Tibial nerve (tissue), 4 donors: Measurements from ENCODE around the gene CAPN8. TPM values are rescaled to one million over a fixed set of nuclear protein-coding genes. Genes with fewer than 3 reads are reported as not detected.

Experiments
- DNase-seq, 2 donors: peaks; one replicate each; pipeline ENCODE4 v3.0.0-alpha.2; 2019; ENCODE audit warnings: low spot score in 2 of 2
- H3K27ac ChIP-seq, 4 donors: fragments of 200-600 bp; sonication (generic) in 3 of 4; one replicate each; pipeline ENCODE4 v1.5.1; 2017 to 2019; ENCODE audit warnings: mild to moderate bottlenecking in 1 of 4
- H3K27me3 ChIP-seq, 2 donors: fragments of 200-600 bp; sonication (generic) in 1 of 2; one replicate each; pipeline versions ENCODE4 v1.5.1 to v1.6.0; 2017 to 2019
- H3K36me3 ChIP-seq, 3 donors: fragments of 200-600 bp; sonication (generic); one replicate each; pipeline ENCODE4 v1.5.1; 2018 to 2019
- H3K4me1 ChIP-seq, 4 donors: fragments of 200-600 bp; sonication (generic) in 3 of 4; one replicate each; pipeline ENCODE4 v1.5.1; 2017 to 2019
- H3K4me3 ChIP-seq, 4 donors: fragments of 200-600 bp; sonication (generic) in 3 of 4; one replicate each; pipeline ENCODE4 v1.5.1; 2017 to 2019; ENCODE audit warnings: mild to moderate bottlenecking in 1 of 4, moderate library complexity in 1 of 4
- H3K9me3 ChIP-seq, 4 donors: fragments of 200-600 bp; sonication (generic) in 3 of 4; one replicate each; pipeline ENCODE4 v1.5.1; 2017 to 2019
- EP300 ChIP-seq, 2 donors: sonication (generic); formaldehyde crosslinking; IDR thresholded peaks; one replicate each; pipeline ENCODE4 v1.6.1; 2017; ENCODE audit warnings: antibody characterized with exemption in 2 of 2, mild to moderate bottlenecking in 1 of 2
- POLR2A ChIP-seq, 2 donors: fragments of 450-650 bp; IDR thresholded peaks; one replicate each; pipeline ENCODE4 v1.6.1; 2017; ENCODE audit warnings: antibody characterized with exemption in 2 of 2, mild to moderate bottlenecking in 2 of 2, moderate library complexity in 2 of 2
- WGBS, 2 donors: methylation state at CpG; one replicate each; pipeline ENCODE4 v1.1.5; 2018; 5-methylcytosine and 5-hydroxymethylcytosine counted together
- total RNA-seq, 4 donors: library from RNA; depleted of rRNA; stranded (reverse); fragments of >200 nt; gene quantifications; one replicate each; pipeline ENCODE4 v1.1.0, GENCODE V29; 2016
- TF ChIP-seq, protein P1 (sequence below), 5 experiments: fragments of 200-600 bp in 3 of 5; fragments of 450-650 bp in 2 of 5; sonication (generic) in 3 of 5; IDR thresholded peaks; one replicate each; pipeline ENCODE4 v1.5.1; 2016 to 2019; ENCODE audit warnings: antibody characterized with exemption in 5 of 5, mild to moderate bottlenecking in 3 of 5, moderate library complexity in 2 of 5

CAPN8 gene
- total RNA-seq, 4 donors from 2014 or later: not detected

DNA sequence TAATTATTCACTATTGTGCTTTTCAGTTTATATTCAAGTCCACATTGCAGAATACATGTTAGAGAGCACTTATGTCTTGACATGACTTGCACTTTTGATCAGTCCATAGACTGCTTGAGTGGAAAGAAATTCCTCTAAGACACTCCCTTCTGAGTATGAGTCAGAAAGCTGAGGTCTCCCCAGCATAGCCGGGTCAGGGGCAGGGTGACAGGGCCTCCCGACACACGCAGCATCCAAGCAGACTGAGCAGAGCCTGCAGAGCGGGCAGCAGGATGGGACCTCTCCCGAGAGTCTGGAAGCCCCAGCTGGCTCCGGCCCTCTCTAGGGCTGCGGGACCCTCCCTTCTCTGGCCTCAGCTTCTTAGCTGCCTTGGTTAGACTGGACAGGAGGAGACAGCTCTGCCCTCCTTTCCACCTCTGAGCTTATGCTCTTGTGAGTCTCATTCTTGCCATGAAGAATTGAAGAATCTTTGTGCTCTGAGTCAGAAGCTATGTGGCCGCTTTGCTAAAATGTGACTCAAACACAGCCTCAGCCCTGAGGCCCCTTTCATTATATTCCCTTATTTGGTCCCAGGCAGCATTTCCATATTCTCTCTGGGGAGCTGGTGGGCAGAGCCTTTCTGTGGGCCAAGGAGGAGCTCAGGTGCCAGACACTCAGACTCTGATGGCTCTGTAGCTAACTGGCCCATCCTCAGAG is 35.6 kb upstream of the CAPN8 start:
- peak in 1 of 2 donors; percentile 36 for TF ChIP-seq EP300 (IDR thresholded peaks at IDR 0.05)
- no peak for TF ChIP-seq POLR2A (IDR thresholded peaks at IDR 0.05)
- H3K27me3 ChIP-seq: no peaks in the 10 kb centered on the region
- peaks cover 0 to 47% (median 11%) of the 10 kb centered on the region in 4 donors for H3K4me1 ChIP-seq
- DNase-seq: no peak
- H3K36me3 ChIP-seq: no peaks in the 10 kb centered on the region
- 21 to 36% methylated on average over 7 to 8 of the region's 8 CpGs for WGBS, 2 donors
- no peak overlapping the region for H3K4me3 ChIP-seq
- H3K27ac ChIP-seq: peak overlapping the region in 3 of 4 donors; percentile 48 to 89 (median 84)
- no peaks in the 10 kb centered on the region for H3K9me3 ChIP-seq

DNA sequence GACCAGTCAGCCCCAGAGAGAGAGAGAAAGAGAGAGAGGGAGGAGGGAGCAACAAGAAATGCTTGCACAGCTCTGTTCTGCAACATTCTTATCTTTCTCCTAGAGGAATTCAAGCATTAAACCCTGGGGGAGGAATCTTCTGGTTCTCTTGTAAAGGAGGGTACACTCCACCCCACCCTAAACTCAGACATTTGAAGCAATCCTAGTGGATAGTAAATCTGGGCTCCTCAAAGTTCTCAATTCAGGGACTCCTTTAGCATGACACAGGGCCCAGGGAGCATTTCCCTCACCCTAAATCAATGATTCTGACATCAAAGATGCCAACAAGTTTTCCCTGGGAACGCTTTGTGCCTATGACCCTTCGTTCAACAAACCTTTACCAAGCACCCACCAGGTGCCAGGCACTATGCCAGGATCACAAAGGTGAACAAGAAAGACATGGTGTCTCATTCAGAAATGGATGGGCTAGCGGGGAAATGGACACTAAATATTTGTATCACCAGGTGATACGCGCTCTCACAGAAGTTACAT is 35.0 kb upstream of the CAPN8 start:
- H3K27me3 ChIP-seq: no peaks in the 10 kb centered on the region
- H3K36me3 ChIP-seq: no peaks in the 10 kb centered on the region
- TF ChIP-seq EP300 (IDR thresholded peaks at IDR 0.05) (no peak), POLR2A (IDR thresholded peaks at IDR 0.05) (no peak)
- TF ChIP-seq, protein P1, sequence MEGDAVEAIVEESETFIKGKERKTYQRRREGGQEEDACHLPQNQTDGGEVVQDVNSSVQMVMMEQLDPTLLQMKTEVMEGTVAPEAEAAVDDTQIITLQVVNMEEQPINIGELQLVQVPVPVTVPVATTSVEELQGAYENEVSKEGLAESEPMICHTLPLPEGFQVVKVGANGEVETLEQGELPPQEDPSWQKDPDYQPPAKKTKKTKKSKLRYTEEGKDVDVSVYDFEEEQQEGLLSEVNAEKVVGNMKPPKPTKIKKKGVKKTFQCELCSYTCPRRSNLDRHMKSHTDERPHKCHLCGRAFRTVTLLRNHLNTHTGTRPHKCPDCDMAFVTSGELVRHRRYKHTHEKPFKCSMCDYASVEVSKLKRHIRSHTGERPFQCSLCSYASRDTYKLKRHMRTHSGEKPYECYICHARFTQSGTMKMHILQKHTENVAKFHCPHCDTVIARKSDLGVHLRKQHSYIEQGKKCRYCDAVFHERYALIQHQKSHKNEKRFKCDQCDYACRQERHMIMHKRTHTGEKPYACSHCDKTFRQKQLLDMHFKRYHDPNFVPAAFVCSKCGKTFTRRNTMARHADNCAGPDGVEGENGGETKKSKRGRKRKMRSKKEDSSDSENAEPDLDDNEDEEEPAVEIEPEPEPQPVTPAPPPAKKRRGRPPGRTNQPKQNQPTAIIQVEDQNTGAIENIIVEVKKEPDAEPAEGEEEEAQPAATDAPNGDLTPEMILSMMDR (IDR thresholded peaks at IDR 0.05): no peak
- H3K9me3 ChIP-seq: no peaks in the 10 kb centered on the region
- no peak for DNase-seq
- no peak overlapping the region for H3K4me3 ChIP-seq
- peaks cover 0 to 41% (median 10%) of the 10 kb centered on the region in 4 donors for H3K4me1 ChIP-seq
- WGBS, 2 donors: 70 to 71% methylated on average over 5 of the region's 5 CpGs
- peak overlapping the region in 3 of 4 donors; percentile 48 to 89 (median 84) for H3K27ac ChIP-seq

DNA sequence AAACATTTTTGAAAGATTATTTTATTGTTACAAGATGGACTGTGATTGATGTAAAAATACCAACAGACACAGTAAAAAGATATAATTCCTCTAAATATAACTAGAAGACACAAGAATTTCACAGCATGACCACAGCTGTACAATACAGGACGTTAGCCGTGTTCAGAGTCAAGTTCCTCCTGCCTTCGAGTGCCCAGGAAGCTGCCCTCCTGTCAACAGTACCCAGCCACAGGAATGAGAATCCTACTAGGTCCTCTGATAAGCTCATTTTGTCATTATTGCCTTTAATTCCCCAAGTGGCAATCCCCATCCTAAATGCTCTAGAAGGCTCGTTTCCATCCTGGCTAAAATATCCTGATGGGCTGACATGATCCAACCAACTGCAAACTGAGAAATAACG is 30.4 kb upstream of the CAPN8 start:
- Histone ChIP-seq H3K4me1 (peaks cover 0 to 24% (median 6%) of the 10 kb centered on the region in 4 donors), H3K36me3 (no peaks in the 10 kb centered on the region), H3K4me3 (no peak overlapping the region), H3K27me3 (no peaks in the 10 kb centered on the region), H3K27ac (no peak overlapping the region), H3K9me3 (no peaks in the 10 kb centered on the region)
- DNase-seq: no peak
- 60 to 72% methylated on average over 5 of the region's 5 CpGs for WGBS, 2 donors
- TF ChIP-seq EP300 (IDR thresholded peaks at IDR 0.05) (no peak), POLR2A (IDR thresholded peaks at IDR 0.05) (no peak)
- TF ChIP-seq, protein P1 (IDR thresholded peaks at IDR 0.05): no peak

DNA sequence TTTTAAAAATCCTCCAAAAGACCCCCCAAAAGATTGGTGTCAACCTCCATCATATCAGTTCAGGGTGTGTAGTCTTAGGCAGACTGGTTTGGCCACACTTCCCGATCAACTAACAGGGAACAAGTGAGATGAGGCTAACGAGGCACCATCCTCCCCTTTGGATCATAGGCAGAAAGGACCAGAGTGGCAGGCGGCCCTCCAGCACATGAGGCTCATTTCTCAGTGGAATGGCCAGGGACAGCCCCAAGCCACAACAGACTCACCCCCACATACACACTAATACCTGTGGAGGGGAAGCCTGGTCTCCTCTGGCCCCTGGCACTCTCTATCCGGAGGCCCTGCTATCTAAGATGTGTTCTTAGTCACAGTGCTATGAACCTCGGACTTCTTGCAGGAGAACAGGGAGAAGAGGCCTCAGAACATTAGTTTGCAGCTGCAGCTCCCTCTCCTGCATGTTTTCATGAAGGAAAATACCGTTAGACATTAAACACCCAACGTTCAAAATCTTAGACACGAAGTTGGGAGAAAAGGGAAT is 29.6 kb upstream of the CAPN8 start:
- Histone ChIP-seq H3K4me3 (no peak overlapping the region), H3K9me3 (no peaks in the 10 kb centered on the region), H3K36me3 (no peaks in the 10 kb centered on the region), H3K27ac (no peak overlapping the region), H3K4me1 (peaks cover 0 to 15% (median 2%) of the 10 kb centered on the region in 4 donors), H3K27me3 (no peaks in the 10 kb centered on the region)
- WGBS, 2 donors: 62 to 75% methylated on average over 8 of the region's 8 CpGs
- DNase-seq: no peak
- TF ChIP-seq EP300 (IDR thresholded peaks at IDR 0.05) (no peak), POLR2A (IDR thresholded peaks at IDR 0.05) (no peak)
- TF ChIP-seq, protein P1 (IDR thresholded peaks at IDR 0.05): no peak

DNA sequence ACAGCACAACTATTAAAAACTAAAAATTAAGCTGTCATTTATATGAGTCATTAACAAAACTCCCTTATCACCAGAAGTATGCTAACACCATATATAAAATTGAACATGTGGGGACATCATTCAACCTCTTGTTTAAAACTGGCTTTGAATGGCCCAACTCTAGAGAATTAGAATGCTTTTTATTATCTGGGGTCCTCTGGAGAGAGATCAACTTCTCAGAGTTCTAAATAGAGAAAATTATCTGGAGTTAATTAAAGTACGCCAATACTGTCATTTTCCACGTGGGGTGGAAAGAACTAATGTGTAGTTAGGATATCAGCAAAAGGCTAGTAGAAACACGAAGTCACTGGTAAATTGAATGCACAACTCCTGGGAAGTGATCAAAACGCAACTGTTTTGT is 25.6 kb upstream of the CAPN8 start:
- DNase-seq: no peak
- no peak for TF ChIP-seq EP300 (IDR thresholded peaks at IDR 0.05)
- no peak for TF ChIP-seq POLR2A (IDR thresholded peaks at IDR 0.05)
- TF ChIP-seq, protein P1 (IDR thresholded peaks at IDR 0.05): no peak
- no peak overlapping the region for H3K4me3 ChIP-seq

More for the DNA sequence above, 25.6 kb upstream of the CAPN8 start:
- H3K27me3 ChIP-seq: no peaks in the 10 kb centered on the region
- 59 to 74% methylated on average over 4 of the region's 4 CpGs for WGBS, 2 donors
- H3K36me3 ChIP-seq: no peaks in the 10 kb centered on the region
- H3K4me1 ChIP-seq: no peaks in the 10 kb centered on the region
- H3K9me3 ChIP-seq: no peaks in the 10 kb centered on the region
- no peak overlapping the region for H3K27ac ChIP-seq
